HEK293 (cell line): ENCODE data around the gene ZNF513.
A peak's percentile ranks its signal among the peaks of the same experiment; 100 is the strongest.

Experiments used
- GLI4 ChIP-seq: fragments of 450-650 bp; formaldehyde crosslinking; IDR thresholded peaks from 2 replicates; pipeline ENCODE4 v1.5.1; 2016; ENCODE audit warnings: missing biosample characterization, missing genetic modification characterization
- PRDM2 ChIP-seq: fragments of 450-650 bp; formaldehyde crosslinking; IDR thresholded peaks from 2 replicates; pipeline ENCODE4 v1.5.1; 2016; ENCODE audit warnings: missing biosample characterization, missing genetic modification characterization, borderline replicate concordance
- SALL2 ChIP-seq: fragments of 450-650 bp; formaldehyde crosslinking; IDR thresholded peaks from 2 replicates; pipeline ENCODE4 v1.5.0; 2017; ENCODE audit warnings: missing biosample characterization, mild to moderate bottlenecking, missing genetic modification characterization, borderline replicate concordance
- TSHZ1 ChIP-seq: fragments of 450-650 bp; formaldehyde crosslinking; IDR thresholded peaks from 2 replicates; pipeline ENCODE4 v1.5.1; 2016; ENCODE audit warnings: missing biosample characterization, missing genetic modification characterization, borderline replicate concordance
- ZBTB44 ChIP-seq: fragments of 450-650 bp; IDR thresholded peaks from 2 replicates; pipeline ENCODE4 v1.5.1; 2018; ENCODE audit warnings: missing biosample characterization, mild to moderate bottlenecking, missing genetic modification characterization
- ZBTB8A ChIP-seq: fragments of 450-650 bp; formaldehyde crosslinking; IDR thresholded peaks from 2 replicates; pipeline ENCODE4 v1.5.1; 2016; ENCODE audit warnings: missing biosample characterization, missing genetic modification characterization
- ZEB2 ChIP-seq: fragments of 450-650 bp; formaldehyde crosslinking; IDR thresholded peaks from 2 replicates; pipeline ENCODE4 v1.5.1; 2016; ENCODE audit warnings: missing biosample characterization, missing genetic modification characterization
- ZFP37 ChIP-seq: fragments of 450-650 bp; formaldehyde crosslinking; IDR thresholded peaks from 2 replicates; pipeline ENCODE4 v1.5.1; 2016; ENCODE audit warnings: missing biosample characterization, missing genetic modification characterization
- ZNF169 ChIP-seq: fragments of 450-650 bp; formaldehyde crosslinking; IDR thresholded peaks from 2 replicates; pipeline ENCODE4 v1.5.1; 2016; ENCODE audit warnings: missing biosample characterization, missing genetic modification characterization
- ZNF350 ChIP-seq: fragments of 450-650 bp; formaldehyde crosslinking; IDR thresholded peaks from 2 replicates; pipeline ENCODE4 v1.5.0; 2017; ENCODE audit warnings: missing biosample characterization, mild to moderate bottlenecking, missing genetic modification characterization
- ZNF366 ChIP-seq: fragments of 450-650 bp; formaldehyde crosslinking; conservative IDR thresholded peaks from 2 replicates; pipeline ENCODE4 v1.5.1; 2016; ENCODE audit warnings: missing biosample characterization, missing genetic modification characterization
- ZNF404 ChIP-seq: fragments of 450-650 bp; formaldehyde crosslinking; IDR thresholded peaks from 2 replicates; pipeline ENCODE4 v1.5.1; 2017; ENCODE audit warnings: missing biosample characterization, missing genetic modification characterization
- ZNF423 ChIP-seq: fragments of 450-650 bp; formaldehyde crosslinking; IDR thresholded peaks from 2 replicates; pipeline ENCODE4 v1.5.1; 2016; ENCODE audit warnings: missing biosample characterization, missing genetic modification characterization
- ZNF426 ChIP-seq: fragments of 450-650 bp; formaldehyde crosslinking; IDR thresholded peaks from 2 replicates; pipeline ENCODE4 v1.5.1; 2017; ENCODE audit warnings: missing biosample characterization, missing genetic modification characterization, mild to moderate bottlenecking, inconsistent platforms, moderate library complexity
- ZNF521 ChIP-seq: fragments of 450-650 bp; formaldehyde crosslinking; IDR thresholded peaks from 2 replicates; pipeline ENCODE4 v1.5.1; 2017; ENCODE audit warnings: missing biosample characterization, mild to moderate bottlenecking, missing genetic modification characterization
- ZNF600 ChIP-seq: fragments of 450-650 bp; formaldehyde crosslinking; IDR thresholded peaks from 2 replicates; pipeline ENCODE4 v1.5.1; 2016; ENCODE audit warnings: missing biosample characterization, missing genetic modification characterization
- ZNF624 ChIP-seq: fragments of 450-650 bp; formaldehyde crosslinking; IDR thresholded peaks from 2 replicates; pipeline ENCODE4 v1.5.1; 2017; ENCODE audit warnings: missing biosample characterization, missing genetic modification characterization
- ZNF658 ChIP-seq: fragments of 450-650 bp; formaldehyde crosslinking; IDR thresholded peaks from 2 replicates; pipeline ENCODE4; 2016; ENCODE audit warnings: missing biosample characterization, missing genetic modification characterization
- ZNF660 ChIP-seq: fragments of 450-650 bp; IDR thresholded peaks from 2 replicates; pipeline ENCODE4 v1.5.1; 2018; ENCODE audit warnings: missing biosample characterization, mild to moderate bottlenecking, missing genetic modification characterization
- TF ChIP-seq, protein P1 (sequence below): fragments of 450-650 bp; formaldehyde crosslinking; conservative IDR thresholded peaks from 2 replicates; pipeline ENCODE4 v1.5.1; 2016; ENCODE audit warnings: low read depth, missing biosample characterization, missing genetic modification characterization
- TF ChIP-seq, protein P2 (sequence below): fragments of 450-650 bp; formaldehyde crosslinking; IDR thresholded peaks from 2 replicates; pipeline ENCODE4 v1.5.1; 2016; ENCODE audit warnings: missing biosample characterization, missing genetic modification characterization
- TF ChIP-seq, protein P3 (sequence below): fragments of 450-650 bp; formaldehyde crosslinking; IDR thresholded peaks from 2 replicates; pipeline ENCODE4 v1.5.1; 2016; ENCODE audit warnings: missing biosample characterization, missing genetic modification characterization

Gene ZNF513

GRCh38 chr2:27356382-27357181 is 24.0 kb downstream of the ZNF513 start, which contains the start of gene GTF3C2 (continued):
- TF ChIP-seq, protein P1, sequence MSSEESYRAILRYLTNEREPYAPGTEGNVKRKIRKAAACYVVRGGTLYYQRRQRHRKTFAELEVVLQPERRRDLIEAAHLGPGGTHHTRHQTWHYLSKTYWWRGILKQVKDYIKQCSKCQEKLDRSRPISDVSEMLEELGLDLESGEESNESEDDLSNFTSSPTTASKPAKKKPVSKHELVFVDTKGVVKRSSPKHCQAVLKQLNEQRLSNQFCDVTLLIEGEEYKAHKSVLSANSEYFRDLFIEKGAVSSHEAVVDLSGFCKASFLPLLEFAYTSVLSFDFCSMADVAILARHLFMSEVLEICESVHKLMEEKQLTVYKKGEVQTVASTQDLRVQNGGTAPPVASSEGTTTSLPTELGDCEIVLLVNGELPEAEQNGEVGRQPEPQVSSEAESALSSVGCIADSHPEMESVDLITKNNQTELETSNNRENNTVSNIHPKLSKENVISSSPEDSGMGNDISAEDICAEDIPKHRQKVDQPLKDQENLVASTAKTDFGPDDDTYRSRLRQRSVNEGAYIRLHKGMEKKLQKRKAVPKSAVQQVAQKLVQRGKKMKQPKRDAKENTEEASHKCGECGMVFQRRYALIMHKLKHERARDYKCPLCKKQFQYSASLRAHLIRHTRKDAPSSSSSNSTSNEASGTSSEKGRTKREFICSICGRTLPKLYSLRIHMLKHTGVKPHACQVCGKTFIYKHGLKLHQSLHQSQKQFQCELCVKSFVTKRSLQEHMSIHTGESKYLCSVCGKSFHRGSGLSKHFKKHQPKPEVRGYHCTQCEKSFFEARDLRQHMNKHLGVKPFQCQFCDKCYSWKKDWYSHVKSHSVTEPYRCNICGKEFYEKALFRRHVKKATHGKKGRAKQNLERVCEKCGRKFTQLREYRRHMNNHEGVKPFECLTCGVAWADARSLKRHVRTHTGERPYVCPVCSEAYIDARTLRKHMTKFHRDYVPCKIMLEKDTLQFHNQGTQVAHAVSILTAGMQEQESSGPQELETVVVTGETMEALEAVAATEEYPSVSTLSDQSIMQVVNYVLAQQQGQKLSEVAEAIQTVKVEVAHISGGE: peak; percentile 84
- TF ChIP-seq TSHZ1 (tag by site-specific recombination) (no peak), ZNF624 (tag by site-specific recombination) (no peak), ZBTB8A (tag by site-specific recombination) (no peak), ZNF600 (tag by site-specific recombination) (peak; percentile 92), PRDM2 (tag by site-specific recombination) (no peak), ZNF658 (no peak), ZNF521 (tag by site-specific recombination) (no peak), ZNF404 (tag by site-specific recombination) (no peak), ZNF350 (tag by site-specific recombination) (no peak), GLI4 (tag by site-specific recombination) (no peak), ZNF426 (tag by site-specific recombination) (no peak), ZNF169 (tag by site-specific recombination) (no peak), ZNF660 (tag by site-specific recombination) (peak; percentile 32; the same call in 1 of the 2 replicates), ZNF423 (tag by site-specific recombination) (no peak), ZEB2 (tag by site-specific recombination) (peak; percentile 66), ZFP37 (tag by site-specific recombination) (no peak; the same call in 1 of the 2 replicates), ZBTB44 (peak; percentile 33; the same call in 1 of the 2 replicates), ZNF366 (tag by site-specific recombination) (0 out of 2 replicates have a peak, but pooled peaks have one; percentile 18), SALL2 (tag by site-specific recombination) (no peak)
- TF ChIP-seq, protein P2, sequence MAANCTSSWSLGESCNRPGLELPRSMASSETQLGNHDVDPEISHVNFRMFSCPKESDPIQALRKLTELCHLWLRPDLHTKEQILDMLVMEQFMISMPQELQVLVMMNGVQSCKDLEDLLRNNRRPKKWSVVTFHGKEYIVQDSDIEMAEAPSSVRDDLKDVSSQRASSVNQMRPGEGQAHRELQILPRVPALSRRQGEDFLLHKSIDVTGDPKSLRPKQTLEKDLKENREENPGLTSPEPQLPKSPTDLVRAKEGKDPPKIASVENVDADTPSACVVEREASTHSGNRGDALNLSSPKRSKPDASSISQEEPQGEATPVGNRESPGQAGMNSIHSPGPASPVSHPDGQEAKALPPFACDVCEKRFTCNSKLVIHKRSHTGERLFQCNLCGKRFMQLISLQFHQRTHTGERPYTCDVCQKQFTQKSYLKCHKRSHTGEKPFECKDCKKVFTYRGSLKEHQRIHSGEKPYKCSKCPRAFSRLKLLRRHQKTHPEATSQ (tag by site-specific recombination): no peak
- TF ChIP-seq, protein P3, sequence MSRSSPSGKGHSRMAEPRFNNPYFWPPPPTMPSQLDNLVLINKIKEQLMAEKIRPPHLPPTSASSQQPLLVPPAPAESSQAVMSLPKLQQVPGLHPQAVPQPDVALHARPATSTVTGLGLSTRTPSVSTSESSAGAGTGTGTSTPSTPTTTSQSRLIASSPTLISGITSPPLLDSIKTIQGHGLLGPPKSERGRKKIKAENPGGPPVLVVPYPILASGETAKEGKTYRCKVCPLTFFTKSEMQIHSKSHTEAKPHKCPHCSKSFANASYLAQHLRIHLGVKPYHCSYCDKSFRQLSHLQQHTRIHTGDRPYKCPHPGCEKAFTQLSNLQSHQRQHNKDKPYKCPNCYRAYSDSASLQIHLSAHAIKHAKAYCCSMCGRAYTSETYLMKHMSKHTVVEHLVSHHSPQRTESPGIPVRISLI (tag by site-specific recombination): no peak
